Suppressor macrophage treated with lipopolysaccharide for 1 hour (primary cell): Measurements from ENCODE around the gene SPPL2B.

Experiments used
- DNase-seq, 3 donors: peaks; one replicate each; pipeline ENCODE4 v3.0.0-alpha.2; 2020 to 2022

The SPPL2B gene

DNA sequence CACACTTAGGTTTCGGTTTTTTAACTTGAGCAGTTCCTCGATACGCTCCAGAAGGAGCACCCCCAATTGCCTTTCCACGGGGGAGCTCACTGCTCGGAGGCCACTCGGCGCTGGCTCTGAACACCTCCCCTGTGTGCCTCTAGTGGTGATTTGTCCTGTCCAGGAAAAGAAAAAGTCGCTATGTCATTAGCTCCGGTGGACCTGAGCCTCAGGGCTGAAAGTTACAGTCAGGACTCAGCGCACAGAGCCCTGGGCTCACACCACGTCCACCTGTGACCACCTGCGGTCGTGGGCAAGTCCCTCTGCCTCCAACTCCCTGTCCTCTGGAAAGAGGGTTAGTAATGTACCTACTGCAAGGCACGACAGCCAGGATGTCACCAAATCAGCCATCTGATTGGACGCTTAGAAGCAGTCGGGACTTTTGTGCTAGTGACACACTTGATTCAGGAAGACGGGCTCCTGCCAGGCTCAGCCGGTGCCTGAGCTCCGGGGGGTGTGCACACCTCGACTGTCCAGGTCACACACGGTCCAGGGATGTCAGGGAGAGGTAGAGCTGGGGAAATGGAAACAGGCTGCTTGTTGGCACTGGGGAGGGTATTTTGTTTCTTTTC lies 27.7 kb downstream of the SPPL2B start:
- no peak for DNase-seq

DNA sequence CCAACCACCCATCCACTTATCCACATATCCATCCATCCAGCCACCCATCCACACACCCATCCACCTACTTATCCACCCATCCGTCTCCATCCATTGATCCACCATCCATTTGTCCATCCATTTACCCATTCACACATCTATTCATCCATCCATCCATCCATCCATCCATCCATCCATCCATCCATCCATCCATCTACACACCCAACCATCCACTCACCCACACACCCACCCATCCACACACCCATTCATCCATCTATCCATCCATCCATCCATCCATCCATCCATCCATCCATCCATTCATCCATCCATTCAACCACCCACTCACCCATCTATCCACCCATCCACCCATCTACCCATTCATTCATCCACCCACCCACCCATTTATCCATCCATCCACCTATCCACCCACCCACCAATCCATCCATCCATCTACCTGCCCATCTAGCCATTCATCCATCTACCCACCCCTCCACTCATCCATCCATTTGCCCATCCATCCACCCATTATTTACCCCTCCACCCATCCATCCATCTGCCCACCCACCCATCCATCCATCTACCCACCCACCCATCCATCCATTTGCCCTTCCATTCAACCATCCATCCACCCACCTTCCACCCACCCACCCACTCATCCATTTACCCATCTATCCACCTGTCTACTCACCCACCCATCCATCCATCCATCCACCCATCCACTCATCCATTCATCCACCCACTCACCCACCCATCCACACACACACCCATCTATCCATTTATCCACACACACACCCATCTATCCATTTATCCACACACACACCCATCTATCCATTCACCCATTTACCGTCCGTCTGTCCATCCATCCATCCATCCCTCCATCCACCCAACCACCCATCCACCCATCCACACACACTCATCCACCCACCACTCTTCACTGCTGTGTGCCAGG lies 29.1 kb downstream of the SPPL2B start:
- DNase-seq, result no peak

DNA sequence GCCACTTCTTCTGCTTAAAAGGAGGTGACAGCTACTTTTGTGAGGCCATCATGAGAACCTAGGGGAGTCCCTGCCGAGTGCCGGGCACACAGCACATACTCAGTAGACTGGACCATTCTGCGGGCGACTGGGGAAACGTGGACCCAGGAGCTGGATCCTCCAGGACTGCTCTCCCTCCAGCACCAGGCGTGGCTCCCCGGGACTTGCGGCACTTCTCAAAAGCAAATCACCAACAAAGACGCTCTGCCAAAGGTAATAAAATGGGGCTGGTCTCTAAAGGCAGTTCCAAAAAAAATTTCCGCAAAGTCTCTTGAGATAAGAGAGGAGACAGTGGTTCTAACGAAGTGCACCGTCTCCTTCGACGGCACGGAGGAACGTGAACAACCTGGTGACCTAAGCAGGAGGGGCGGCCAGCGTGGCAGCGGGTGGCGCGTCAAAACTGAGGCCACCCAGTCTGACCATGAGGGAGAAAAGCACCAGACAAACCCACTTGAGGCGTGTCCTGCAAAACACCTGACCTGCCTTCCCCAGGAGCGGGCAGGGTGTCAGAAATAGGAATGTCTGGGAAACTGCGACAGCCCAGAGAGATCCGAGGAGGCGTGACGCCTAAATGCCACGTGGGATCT lies 30.2 kb downstream of the SPPL2B start:
- DNase-seq, result no peak

DNA sequence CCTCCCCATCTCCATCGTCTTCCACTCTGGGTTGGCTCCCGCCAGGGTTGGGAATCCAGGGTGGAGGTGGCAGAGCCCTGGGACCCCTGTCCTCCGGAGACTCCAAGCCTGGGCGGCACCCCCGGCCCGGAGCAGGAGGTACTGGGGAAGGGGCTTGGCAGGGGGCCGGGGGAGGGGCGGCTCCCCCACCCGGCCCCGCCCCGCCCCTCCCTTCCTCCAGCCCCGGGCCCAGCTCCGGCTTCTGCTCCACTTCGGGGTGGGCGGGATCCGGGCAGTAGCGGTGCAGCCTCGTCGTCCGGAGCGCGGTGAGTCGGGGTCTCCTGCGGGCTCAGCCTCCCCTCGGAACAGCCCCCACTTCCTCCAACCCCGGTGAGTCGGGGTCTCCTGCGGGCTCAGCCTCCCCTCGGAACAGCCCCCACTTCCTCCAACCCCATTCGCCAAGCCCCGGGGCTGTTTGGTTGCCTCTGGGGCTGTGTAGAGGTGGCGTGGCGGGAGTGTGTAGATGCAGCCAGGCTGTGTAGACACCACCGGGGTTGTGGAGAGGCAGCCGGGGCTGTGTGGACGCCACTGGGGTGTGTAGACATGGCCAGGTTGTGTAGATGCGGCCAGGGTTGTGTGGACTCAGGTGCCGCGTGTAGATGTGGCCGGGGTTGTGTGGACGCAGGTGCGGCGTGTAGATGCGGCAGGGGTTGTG lies 31.7 kb downstream of the SPPL2B start, which contains the start of gene TMPRSS9:
TMPRSS9 (plus strand) TSS at position 274 of the 694 bp plus-strand sequence. CDS start 29,521 bp downstream, outside the sequence.
- DNase-seq, result no peak

DNA sequence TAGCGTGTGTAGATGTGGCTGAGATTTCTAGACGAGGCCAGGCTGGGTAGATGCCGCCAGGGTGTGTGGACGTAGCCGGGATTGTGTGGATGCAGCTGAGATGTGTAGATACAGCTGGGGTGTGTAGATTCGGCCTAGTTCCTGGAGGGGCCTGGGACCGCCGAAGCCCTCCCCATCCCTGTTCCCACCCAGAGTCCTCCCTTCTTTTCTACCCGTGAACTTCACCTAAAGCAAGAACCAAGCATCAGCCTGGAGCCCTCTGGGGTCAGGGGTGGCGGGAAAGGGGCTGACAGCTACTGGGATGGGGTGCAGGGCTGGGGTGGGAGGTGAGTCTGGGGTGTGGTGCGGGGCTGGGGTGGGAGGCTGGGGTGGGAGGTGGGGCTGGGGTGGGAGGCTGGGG lies 32.3 kb downstream of the SPPL2B start:
- DNase-seq, result no peak

DNA sequence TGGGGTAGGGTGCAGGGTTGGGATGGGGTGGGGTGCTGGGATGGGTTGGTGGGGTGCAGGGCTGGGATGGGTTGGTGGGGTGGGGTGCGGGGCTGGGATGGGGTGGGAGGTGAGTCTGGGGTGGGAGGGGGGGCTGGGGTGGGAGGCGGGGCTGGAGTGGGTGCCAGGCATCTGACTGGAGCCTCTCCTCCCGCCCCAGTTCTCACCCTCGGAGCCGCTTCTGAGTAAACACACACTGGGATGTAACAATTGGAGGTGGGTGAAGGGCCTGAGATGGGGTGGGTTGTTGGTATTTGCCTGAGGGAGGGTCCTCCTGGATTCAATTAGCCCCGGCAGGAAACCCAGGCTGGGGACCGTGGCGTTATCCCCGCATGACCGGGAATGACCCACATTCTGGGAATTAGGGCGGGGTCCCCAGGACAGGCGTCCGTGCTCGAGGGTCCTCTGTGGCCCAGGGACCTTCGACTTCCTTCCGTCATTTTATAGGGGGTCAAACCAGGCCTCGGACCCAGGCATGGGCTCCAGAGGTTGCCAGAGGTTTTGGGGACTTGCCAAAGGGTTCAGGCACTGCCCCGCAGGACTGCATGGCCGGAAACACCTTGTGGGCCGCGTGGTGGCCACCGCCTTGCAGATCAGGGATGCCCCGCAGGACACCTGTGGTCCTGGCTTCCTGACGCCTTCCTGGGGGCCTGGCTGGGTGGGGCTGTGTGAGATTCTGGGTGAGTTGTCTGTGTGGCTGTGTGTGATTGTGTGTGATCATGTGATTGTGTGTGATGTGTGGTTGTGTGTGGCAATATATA lies 33.0 kb downstream of the SPPL2B start:
- no peak for DNase-seq

DNA sequence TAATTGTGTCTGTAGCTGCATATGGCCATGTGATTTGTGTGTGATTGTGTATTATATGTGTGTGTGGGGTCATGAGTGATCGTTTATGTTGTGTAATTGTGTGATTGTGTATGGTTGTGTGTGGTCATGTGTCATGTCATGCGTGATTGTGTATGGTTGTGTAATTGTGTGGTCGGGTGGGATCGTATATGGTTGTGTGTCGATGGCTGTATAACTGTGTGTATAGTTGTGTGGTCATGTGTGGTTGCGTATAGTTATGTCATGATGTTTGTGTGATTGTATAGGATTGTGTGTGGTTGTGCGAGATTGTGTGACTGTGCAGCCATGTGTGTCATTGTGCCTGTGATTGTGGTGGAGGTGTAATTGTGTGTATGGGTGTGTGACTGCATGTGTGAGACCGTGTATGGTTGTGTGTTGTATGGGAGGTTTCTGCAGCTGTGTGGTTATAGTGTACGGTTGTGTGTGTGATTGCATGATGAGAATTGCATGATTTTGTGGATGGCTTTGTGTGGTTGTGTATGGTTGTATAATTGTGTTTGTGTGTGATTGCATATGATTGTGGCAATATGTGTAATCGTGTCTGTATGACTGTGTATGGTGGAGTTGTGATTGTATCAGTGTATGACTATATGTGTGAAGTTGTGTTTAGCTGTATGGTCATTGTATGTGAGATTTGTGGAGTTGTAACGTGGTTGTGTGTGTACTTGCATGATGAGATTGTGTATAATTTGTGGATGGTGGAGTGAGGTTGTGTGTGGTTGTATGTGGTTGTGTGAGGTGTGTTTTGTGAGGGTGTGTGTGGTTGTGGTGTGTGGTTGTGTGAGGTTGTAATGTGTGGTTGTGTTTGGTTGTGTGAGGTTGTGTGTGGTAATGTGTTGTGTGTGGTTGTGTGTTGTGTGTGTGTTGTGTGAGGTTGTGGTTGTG lies 33.8 kb downstream of the SPPL2B start:
- DNase-seq, result no peak

DNA sequence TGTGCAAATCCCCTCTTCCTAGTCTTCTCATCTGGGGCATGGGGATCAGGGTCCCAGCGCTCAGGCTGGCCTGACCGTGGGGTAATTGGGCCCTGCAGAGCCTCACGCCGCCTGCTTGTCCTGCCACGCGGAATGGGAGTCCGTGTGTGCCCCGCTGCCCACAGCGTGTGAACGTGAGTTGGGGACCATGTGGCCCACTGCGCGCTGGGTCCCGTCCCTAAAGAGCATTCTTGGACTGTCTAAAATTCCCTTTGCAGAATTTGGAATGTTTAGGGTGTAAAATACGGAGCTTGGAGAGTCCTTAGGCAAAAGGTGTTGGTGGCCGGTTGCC lies 34.5 kb downstream of the SPPL2B start:
- DNase-seq, result no peak

DNA sequence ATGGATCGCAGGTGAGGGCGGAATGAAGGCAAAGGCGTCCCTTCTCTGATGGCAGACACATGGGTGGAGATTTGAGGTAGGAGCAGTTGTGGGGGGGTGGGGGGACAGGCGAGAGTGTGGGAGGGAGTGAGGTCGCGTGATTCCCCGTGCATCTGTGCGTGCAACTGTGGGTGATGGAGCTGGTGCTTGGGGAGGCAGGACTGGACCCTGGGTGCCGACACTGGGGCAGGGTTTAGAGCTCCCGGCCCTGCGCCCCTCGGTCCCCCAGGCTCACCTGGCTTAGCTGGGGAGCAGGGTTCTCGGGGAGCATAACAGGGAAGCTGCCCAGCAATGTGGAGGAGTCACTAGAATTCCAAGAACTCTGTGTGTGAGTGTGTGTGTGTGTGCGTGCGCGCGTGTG lies 34.9 kb downstream of the SPPL2B start:
- DNase-seq, result no peak

DNA sequence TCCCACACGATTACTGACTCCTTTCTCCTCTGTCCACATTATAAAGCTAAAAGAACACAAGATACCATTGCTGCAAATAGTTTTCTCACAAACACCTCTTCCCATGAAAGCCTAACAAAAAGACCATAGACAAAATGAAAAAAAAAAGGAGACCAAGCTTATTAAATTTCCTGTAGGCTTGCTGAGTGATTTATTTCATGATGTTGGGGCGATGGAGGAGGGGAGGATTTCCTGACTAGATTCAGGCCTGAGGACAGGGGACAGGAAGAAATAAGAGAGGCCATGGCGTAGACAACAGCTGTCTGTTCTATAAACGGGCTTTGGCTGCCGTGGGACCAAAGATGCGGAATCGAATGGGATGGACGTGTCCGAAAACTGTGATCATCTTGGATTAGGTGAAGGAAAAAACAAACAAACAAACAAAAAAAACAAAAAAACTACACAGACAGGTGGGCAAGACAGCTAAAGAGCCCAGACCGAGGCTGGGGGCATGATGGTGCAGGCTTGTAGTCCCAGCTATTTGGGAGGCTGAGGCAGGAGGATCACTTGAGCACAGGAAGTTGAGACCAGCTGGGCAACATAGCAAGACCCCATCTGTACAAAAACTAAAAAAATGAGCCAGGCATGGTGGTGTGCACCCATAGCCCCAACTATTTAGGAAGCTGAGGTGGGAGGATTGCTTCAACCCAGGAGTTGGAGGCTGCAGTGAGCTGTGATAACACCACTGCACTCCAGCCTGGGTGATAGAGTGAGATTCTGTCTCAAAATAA lies 36.9 kb downstream of the SPPL2B start:
- DNase-seq, result no peak

DNA sequence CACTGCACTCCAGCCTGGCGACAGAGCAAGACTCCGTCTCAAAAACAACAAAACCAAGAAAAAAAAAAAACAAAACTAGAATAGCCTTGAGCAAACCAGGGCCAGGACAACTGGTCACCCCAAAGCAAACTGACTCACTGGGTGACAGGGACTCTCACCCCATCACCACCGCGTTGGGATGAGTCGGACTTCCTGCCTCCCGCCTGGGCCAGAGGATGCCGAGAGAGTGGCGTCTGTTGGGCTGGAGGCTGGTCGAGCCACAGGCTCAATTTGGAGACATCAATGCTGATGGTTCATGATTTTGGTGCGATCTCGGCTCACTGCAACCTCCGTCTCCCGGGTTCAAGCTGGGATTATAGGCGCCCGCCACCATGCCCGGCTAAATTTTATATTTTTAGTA lies 43.2 kb downstream of the SPPL2B start:
- peak; percentile 86 to 87 (median 86) for DNase-seq

DNA sequence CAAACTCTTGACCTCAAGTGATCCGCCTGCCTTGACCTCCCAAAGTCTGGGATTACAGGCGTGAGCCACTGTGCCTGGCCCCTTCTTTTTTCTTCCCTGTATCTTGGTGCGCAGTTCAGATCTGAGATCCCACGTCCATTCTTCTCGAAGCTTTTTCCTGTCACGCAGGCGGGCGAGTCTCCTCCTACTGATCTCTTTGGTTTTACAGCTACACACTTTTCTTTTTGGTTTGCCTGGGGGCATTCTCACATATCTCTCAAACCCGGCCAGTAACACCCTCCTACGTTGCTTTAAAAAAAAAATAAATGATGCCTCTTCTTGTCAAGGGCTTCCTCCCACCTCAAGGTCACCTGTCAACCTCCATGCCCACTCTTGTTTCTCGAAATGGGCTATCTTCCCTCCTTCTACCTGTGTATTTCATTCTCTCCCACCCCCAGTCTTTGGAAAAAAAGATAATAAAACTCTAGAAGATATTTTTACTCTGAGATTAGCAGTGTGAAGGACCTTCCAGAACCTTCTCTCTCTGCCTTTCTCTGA lies 43.7 kb downstream of the SPPL2B start:
- DNase-seq, result no peak

DNA sequence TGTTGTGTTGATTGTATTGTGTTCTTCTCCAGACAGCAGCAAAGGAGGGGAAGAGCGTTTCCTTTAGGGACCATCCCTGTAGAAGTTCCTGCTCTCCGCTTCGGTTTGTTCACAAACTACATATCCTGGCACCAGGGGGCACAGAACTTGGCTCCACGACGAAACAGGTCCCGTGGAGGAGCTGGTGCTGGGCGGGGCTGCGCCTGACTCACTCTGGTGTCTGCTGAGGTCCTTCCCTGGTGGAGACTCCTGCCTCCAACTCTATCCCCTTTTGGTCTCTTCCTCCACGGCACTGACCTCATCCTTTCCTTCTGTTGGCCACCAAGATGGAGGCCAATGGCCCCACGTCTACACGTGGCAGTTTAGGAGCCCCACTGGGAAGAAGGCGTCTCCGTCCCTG lies 46.3 kb downstream of the SPPL2B start:
- peak in 2 of 3 donors; percentile 19 to 26 for DNase-seq

DNA sequence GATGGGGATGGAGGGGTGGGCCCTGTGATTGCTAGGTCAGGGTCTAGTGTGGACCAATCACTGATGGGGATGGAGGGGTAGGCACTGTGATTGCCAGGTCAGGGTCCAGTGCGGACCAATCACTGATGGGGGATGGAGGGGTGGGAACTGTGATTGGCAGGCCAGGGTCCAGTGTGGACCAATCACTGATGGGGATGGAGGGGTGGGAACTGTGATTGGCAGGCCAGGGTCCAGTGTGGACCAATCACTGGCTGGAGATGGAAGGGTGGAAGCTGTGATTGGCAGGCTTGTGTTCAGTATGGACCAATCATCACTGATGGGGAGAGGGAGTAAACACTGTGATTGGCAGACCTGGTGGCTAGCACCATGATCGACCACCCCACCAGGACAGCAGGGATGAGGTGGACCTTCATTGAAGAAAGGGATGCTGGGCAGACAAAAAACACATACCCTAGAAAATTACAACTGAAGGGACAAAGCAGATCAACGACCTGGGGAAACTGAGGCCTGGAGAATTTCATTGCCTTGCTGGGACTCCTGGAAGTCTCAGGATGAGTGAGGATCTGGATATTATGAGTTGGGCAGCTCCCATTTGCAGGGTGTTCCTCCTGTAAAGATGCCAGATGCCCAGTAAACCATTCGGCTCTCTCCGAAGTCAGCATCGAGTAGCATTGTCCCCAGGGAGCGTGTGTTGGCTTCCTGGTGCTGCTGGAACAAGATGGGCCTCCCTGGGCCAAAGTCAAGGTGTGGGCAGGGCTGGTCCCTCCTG lies 47.1 kb downstream of the SPPL2B start:
- DNase-seq, result no peak

DNA sequence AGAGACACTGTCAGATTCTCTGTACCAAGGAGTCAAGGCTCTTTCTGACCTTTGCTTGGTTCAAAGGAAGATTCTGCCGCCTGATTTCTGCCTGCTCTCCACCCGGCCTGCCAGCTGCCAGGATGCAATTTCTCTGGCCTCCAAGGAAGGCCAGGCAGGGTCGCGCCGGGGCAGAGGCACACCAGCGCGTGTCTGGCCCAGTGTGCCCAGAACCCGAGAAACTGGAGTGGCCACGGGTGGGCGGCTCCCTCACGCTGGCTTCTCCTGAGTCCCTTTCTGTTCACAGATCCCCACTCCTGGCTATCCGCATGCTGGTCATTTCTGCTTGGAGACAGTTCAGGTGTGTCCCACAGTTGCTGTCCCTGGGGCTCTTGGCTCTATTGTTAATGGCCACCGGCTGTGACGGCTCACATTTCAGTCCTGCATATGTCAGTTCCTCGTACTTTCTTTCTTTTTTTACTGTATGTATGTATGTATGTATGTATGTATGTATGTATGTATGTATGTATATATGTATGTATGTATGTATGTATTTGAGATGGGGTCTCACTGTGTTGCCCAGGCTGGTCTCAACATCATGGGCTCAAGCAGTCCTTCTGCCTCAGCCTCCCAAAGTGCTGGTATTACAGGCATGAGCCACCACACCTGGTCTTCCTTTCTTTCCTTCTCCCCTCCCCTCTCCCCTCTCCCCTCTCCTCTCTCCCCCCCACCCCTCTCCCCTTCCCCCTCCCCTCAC lies 48.5 kb downstream of the SPPL2B start:
- no peak for DNase-seq

DNA sequence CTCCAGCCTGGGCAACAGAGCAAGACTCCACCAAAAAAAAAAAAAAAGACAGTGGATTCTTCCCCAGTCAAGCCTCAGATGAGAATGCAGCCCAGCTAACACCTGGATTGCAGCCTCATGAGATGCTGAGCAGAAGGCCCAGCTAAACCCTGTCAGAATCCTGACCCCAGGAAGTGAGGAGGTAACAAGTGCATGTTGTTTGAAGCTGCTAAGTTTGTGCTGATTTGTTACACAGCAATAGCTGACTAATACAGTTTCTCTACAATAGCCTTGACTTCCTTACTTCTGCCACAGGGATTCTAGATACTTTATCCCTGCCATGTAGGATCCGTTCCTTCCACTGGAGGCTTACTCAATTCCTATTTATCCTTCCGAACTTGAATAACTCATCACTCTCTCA lies 52.1 kb downstream of the SPPL2B start:
- DNase-seq, result no peak

DNA sequence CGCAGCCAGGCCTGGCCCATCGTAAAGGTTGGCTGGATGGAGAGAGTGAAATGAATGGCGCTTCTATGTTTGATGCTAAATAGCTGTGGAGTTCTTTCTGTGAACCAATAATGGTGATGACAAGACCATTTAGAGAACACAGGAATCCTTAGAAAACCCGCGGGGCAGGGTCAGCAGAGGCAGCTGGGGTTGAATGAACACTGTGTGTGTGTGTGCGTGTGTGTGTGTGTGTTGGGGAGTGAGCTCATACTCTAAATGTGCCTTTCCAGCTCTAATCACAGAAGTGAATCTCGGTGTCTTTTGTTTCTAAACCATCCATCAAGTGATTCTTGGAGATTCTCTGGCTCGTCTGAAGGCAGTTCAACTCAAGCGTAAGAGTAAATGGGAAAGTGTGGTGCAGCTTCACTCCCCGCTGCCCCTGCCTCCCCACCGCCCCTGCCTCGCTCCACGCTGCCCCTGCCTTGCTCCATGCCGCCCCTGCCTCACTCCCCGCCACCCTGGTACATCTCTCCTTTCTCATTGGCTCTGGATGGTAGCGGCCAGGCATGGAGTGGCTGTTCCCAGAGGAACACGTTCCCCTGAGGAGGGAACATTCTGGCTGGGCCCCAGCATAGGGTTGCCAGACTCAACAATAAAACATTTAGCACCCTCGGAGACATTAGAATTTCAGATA lies 52.8 kb downstream of the SPPL2B start:
- DNase-seq, result no peak
